Brain pericyte (primary cell): ENCODE data around the gene RENBP.

Experiments used
- DNase-seq: peaks from one replicate; pipeline ENCODE4 v3.0.0-alpha.2; 2012; ENCODE audit warnings: low read depth, low spot score

RENBP gene

DNA sequence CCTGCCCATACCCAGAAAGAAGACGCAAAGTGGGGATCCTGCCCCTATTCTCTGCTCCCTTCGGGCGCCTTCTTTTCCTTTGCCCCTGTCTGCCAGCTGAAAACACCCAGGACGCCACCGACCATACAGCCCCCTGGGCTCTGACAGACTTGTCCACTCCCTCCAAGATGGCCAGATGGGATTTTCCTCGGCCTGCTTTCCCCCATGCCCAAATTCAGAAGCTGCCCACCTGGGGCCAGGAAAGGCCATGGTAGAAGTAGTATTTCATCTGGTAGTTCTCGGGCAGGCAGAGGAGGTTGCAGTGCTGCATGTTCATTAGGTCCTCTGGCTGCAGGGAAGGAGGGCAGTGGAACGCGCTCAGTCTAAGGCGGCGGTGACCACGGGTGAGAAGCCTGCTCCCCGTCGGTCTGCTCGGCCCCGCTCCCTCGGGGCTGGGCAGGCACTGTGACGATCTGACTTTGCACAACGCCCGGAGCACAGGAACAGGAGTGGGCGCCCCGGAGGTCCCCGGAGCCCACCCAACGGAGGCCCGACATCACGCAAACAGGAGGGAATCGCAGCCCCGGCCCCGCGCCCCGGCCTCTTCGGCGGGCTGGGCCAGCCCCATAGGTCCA is 10.2 kb downstream of the RENBP start:
- no peak for DNase-seq

DNA sequence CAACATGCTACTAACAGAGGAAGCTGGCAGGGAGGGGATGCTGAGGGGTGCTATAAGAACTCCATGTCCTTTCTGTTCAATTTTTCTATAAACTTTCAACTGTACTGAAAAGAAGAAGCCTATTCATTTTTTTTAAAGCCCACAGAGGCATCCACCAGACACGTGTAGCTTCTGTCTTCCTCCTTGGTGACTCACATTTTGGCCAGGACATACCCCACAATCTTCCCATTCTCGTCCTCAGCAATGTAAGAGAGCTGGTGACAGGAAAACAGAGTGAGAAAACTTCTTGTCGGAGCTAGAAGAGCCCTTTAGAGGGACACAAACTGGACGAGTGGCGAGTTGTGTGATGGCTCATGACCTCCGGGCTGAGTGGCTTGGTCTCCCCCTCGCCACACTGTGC is 10.7 kb downstream of the RENBP start:
- DNase-seq, result no peak

DNA sequence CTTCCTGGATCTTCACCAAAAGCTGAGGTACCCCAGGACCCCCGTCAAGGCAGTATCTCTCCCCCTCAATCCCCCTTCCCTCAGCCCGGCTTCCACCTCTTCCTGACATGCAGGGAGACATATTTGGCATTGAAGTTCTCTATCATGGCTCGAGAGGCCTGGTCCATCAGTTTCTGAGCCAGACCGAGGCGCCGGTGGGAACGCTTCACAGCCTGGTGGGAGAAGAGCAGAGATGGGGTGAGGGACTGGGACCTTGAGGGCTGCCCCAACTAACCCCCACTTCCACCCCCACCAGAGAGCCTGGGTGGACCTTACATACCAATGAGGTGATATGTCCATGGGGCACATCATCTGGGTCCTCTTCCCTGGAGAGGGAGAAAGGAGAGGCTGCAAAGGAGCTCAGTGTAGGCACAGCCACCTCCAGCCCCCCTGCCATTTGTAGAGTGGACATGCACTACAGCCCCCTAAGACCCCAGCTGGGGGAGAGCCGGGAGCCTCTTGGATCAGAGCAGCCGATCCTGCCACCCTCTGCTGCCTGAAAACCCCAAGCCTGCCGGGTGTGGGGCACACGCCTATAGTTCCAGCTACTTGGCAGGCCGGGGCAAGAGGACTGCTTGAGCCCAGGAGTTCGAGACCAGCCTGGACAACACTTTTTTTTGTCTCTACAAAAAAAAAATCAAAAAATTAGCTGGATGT is 12.1 kb downstream of the RENBP start:
- no peak for DNase-seq

DNA sequence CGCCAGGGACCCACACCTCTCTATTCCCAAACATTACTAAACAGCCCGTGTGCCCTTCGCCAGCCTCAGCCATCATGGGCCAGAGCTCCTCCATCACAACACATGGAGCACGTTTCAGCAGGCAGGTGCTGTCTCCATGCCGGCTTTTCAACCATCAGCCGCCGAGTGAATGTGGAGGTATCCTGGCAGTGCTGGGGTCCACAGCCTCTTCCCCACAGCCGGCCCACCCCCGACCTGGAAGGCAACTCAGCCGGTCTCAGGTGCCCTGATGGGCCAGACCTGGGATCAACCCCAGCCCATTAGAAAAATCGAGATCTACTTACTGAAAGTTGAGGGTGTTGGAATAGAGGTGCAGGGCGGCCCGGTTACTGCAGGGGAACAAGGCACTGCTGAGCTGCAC is 12.7 kb downstream of the RENBP start:
- DNase-seq, result no peak

DNA sequence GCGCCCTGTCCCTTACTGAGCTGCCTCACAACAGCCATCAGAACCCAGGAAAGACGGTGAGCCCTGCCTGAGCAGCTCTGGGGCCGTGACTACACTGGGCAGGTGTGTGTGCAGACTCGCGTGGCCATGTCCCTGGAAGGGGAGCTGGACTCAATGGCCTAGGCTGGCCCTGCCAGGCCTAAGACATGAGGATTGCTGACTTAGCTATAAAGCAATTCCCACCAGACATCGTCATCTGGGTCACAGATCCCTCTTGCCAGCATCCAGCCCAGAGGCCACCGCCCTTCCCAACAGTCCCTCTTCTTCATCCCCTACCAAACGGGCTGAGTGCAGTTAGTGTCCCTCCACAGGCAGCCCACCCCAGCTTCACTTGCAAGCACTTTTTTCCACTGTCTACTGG is 13.3 kb downstream of the RENBP start:
- DNase-seq, result no peak

DNA sequence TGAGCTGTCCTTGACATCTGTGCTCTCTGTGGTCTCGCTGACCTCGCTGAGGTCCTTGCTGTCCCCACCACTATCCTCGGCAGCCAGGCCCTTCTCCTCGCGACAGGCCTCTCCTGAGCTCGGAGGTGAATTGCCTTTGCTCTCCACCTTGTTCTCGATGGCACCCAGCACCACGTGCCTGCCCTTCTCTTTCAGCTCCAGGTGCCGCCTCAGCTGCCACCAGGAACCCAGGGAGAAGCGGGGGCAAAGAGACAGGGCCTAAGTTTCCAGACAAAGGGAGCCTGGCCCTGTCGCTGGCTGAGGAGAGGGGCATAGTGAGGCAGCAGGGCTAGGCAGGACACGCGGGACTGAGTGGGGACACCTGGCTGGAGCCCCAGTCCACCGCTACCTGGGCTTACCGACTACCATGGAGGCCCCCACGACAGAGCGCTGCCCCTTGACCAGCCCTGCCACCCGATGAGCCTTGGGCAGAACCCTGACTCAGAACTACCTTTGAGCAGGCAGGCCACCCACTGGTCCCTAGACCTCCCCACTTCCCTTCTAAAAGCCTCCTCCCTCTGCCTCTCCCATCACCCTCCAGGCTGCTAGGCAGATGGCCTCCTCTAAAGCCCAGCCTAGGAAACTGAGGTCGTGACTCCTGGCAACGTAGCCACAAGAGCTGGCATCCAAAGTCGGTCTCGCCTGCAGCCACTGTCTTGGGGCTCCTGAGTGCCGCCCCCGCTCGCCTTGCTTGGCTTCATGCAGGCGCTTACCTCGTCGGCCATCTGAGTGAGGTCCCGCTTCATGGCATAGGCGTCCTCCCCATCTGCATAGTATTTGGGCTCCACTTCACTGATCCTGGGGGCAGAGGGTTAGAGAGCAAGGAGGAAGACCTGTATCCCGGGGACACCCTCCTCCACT is 14.2 kb downstream of the RENBP start:
- no peak for DNase-seq

DNA sequence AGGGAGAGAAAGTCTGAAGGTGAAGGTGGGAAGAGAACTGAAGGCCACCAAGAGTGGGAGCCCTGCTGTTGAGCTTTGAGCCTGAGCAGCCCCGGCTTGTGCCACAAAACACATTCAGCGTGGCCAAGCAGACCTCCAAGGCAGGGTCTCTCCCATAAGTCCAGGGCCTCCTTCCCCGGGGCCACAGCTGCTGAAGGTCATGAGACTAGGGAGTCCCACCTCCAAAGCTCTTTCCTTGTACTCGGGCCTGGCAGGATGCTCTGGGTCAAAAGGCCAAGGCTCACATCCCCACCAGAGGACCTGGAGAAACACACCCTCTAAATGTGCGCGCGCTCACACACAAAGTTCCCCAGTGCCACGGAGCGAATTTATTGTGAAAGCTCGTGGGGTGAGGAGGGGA is 14.9 kb downstream of the RENBP start:
- DNase-seq, result no peak

DNA sequence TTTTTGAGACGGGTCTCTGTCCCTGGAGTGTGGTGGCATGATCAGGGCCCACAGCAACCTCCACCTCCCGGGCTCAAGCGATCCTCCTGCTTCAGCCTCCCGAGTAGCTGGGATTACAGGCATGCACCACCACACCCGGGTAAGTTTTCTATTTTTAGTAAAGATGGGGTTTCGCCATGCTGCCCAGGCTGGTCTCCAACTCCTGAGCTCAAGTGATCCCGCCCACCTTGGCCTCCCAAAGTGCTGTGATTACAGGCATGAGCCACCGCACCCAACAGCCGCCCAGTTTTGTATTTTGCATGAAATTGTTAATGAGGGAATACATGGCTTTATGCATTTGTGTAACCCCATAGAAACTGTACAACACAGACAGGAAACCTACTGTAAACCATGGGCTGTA is 15.6 kb downstream of the RENBP start:
- DNase-seq, result no peak

DNA sequence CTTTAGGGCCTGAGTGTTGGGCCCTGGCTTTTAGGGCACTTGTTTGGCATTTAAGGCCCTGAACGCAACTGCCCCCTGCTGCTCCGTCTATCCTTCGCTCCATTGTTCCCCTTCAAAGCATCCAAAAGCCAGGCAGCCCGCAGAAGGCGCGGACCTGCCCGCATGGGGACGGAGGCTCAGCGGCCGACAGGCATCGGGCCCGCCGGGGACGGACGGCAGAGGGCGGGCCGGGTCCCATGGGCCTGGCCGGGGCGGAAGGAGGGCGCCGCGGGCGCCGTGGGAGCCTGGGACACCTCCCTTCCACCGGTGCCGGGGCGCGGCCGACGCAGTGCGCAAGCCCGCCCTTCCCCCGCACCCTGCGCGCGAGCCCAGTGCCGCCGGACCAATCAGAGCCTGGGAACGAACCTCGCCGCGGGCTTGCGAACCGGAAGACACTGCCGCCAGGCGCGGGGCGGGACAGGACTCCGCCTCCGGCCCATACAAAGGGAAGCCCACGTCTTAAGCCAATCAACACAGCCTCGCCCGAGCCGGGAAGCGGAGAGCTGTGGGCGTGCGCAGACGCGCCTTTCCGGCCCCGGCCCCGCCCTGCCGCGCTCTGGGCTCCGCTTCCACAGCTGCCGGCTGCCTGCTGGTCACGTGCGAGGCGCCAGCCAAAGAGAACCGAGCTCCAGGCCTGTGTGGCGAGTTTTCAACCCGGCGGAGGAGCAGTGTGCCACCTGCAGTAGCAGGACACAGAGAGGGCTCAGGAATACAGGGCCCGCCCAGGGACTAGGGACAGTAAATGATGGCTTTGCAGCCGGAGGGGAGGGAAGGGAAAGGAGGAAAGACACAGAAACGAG is 16.3 kb downstream of the RENBP start:
- DNase-seq, result peak; percentile 92

DNA sequence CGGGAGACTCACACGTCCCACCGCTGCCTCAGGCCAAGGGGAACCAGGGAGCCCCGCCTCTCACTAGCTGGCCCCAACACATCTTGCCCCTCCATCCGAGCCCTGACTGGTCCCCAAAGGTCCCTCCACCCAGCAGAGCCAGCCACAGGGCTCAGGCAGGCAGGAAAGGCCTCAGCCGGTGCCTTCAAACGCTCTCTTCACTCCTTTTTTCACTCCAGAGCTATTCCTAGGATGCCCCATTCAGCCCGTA is 16.8 kb downstream of the RENBP start:
- no peak for DNase-seq

DNA sequence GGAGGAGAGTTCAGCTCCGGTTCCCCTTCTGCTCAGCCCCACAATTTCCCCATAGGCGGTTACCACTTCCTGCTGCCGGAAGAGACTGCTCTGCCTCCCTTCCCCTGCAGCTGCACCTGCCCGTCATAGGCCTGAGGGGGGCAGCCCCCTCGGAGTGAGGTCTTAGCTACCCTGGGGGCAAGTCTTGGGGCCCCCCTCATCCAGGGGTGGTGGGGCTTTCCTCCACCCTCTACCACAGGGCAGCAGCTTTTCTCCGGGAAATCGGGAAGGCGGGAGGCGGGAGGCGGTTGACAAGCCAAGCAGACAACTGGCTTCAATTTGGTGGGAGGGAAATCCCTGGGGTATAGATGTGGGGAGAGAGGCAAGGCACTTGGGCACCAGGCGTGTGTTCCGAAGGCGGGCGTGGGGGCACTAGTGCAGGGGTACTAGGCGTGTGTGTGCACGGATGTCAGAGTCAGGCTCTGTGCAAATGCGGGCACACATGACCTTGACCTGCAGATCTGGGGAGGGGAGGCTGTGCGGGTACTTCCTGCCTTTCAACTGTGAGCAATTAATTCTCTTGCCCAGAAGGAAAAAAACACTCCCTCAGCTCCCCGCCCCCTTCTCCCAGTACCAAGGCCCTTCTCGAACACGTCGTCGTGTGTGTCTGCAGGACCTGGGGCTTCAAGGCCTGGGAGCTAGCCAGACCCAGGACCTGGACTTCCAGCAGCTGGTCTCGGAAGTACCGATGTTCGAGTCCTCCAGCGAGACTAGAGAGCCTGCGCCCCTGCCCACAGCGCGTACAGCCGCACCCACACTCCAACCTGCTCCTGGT is 17.4 kb downstream of the RENBP start:
- DNase-seq, result no peak

DNA sequence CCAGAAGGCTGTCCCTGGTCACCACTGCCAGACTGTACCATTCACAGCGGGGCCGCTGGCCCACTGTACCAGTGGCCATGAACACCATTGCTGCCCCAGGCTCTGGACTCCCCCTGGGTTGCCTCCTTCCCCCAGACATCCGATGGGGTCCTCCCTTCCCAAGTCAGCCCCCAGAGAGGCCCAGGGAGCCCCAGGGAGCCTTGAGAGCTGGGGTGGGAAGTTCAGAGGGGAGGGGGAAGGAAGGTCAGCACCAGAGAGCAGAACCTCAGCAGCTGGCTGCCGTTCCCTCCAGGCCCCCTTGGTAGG is 17.9 kb downstream of the RENBP start:
- no peak for DNase-seq

DNA sequence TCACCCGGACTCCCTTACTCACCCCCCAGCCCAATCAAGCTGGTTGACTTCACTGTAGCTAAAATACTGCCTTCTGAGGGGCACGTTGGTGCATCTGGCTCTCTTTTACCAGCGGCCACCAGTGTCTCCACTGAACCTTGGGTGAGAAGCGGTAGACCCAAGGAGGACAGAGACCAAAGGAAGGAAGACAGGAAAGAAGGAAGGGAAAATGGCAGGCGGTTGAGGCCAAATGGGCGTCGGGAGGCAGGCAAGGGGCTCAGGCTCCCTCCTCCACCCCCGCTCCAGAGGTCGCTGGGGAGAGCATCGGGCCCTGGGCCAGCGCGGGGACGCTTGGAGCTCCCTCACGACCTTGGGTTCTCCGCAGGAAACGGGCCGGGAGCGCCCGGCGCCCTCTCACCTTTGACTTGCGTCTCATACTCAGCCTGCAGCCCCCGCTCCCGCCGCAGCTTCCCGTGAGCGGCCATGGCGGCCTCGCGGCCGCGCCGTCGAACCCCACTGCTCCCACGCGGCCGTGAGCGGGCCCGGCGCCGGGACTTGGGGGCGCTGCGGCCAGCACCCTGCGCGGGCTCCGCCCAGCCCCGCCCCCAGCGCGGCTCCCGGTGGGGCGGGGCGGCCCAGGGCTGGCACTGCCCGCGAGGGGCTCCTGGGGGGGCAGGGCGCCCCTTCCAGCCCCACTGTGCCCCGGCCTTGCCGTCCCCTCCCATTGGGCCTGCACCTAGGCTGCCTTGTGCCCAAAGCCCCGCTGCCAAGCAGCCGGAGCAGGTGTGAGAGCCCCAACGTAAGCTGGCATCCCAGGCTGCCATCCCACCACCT is 18.5 kb downstream of the RENBP start, which contains the start of gene ARHGAP4:
Gene ARHGAP4, minus strand, starts transcription at position 526 of the 813 bp plus-strand sequence. Its CDS starts 62 bp downstream, at position 464.
- no peak for DNase-seq

DNA sequence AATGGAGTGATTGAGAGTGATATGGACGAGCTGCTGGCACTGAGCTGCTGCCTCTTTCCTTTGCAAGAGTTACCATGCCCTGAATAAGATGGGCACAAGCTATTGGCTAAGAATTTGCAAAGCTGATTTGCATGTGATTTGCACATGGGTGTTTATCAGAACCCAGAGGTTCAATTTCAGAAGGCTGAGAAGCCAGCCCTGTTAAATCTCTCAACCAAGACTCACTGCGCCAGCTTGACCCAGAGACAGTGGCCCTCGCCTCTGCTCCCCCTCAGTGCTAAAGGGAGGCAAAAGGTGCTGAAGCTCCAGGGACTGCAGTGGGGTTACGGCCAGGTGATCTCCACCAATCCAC is 19.1 kb downstream of the RENBP start:
- no peak for DNase-seq

DNA sequence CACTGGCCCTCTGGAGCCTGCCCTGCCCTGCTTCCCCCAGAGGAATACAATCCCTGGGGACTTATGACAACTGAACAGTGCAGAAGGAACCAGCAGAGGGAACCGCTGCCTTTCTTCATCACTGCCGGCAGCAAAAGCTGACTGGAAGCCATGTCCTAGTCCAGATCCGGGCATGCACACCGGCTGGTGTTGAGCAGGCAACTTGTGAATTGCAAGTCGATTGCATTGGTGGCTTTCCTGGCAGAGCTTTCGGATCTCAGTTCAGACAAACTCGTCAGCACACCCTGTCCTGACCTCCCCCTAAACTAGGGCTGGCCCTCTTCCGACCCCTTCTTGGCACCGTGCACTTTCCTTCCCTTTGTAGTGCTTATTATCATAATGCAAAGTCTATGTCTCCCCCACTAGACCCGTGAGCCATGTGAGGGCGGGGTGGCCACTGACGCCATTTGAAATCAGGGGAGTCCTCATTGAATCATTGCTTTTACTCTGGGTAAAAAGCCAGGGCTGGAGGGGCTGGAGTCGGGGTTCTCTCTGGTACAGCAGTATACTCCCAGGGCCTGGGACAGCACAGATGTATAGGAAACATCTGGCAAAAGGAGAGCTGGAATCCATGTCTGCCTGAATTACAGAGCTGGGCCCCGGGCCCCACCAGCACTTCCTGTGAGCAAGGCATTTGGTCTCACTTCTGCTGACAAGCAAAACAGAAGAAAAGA is 20.1 kb downstream of the RENBP start:
- no peak for DNase-seq

DNA sequence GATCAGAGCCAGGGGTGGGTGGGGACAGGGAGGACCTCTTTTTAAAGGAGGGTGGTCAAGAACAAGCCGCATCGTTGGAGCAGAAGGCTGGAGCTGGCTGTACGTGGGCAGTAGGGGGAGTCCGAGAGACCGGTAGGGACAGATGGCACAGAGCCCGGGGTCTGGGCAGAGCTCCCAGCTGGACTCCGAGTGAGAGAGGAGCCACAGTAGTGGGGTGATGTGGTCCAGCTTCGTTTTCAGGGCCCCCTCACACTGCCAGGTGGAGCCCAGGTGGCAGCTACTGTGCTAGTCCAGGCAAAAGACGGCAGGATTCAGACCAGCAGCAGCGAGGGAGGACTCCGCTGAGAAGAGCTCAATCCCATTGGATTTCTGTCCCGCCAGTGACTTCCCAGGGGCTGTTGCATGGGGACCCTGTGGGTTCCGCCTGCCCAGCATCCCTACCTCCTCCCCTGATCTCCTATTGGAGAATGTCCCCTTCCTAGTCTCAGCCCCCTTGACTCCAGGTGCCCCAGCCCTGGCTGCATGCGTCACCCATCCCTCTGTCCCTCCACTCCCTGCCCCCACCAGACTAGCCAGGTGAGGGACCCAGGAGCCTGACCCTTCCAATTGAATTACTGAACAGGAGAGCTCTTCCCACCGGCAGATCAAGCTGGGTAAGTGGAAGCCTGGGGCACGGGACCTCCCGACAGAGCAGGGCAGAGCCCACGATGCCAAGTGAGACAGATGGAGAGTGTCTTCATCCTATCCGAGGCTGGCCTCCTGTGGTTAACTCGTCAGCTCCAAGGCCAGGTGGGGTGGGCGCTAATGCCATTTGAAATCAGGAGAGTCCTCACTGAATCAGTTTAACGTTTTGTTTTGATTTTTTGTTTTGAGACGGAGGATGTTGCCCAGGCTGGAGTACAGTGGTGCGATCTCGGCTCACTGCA is 21.2 kb downstream of the RENBP start:
- no peak for DNase-seq

DNA sequence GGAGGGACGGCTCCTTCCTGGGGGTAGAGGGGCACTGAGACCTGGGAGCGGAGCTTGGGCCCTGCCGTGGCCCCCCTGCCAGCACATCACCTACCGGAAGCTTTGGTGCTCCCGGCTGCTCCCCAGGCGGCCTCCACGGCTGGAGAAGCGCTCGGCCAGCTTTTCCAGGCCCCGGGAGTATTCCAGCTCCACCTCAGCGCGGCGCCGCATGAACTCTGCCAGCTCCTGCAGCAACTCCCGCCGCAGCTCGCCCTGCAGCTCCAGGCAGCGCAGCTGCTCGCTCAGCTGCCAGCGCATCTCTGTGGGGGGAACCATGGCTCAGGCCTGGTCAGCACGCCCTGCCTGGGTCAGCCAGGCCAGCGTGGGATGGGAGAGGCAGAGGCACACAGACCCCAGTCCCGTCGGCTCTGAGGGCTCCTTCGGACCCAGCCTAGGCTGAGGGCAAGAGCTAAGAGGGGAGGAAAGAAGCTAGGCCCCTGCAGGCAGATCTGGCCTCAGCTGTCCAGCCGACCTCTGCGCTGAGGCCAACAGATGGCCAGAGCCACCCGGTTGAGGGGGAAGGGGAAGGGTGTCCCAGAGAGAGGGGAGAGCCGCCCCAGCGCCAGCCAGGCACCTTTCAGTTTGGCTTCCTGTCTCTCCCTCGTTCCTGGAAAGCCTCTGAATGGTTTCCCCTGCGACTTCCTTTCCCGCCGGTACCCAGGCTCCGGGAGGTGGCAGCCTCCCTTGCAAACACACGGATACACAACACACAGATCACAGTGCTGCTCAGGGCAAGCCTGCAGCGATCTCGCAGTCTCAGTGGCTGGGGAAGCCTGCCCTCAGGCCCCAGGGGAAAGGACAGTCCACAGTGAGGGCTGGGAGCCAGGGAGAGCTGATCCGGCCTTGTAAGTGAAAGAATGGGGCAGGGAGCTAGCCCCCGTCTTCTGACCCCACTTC is 22.7 kb downstream of the RENBP start:
- DNase-seq, result no peak

DNA sequence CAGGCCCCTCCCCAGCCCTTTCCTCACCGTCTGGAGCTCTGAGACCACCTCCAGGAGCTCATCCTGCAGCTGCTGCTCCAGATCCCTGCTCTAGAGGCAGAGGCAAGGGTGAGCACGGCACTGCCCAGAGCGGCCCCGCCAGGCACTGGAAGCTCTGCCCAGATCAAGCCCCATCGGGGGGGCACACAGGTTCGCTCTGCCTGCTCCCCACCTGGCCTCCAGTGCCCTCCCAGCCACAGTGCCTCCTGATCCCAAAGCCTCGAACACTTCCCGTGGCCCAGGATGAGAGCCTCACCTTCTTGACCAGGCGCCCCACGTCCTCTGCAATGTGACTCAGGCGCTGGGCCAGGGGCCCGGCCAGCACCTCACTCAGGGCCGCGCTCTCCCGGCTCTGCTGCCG is 23.4 kb downstream of the RENBP start:
- DNase-seq, result no peak
